Retinal pigment epithelial cell (primary cell): ENCODE measurements around the gene ABCG5.

Experiments
- DNase-seq: peaks from one replicate; pipeline ENCODE4 v3.0.0-alpha.2; 2010; ENCODE audit warnings: low read depth
- H3K4me3 ChIP-seq: 2 replicates; pipeline ENCODE4 v1.5.1; 2011; ENCODE audit warnings: mild to moderate bottlenecking, low read length, control low read depth, moderate library complexity
- CTCF ChIP-seq: conservative IDR thresholded peaks from 2 replicates; pipeline ENCODE4 v1.5.1; 2011; ENCODE audit warnings: low read depth, low read length, control low read depth, inconsistent platforms

Gene ABCG5

GRCh38 chr2:43778233-43778632 is 60.4 kb downstream of the ABCG5 start:
- no peak overlapping the region for H3K4me3 ChIP-seq
- no peak for DNase-seq
- no peak for TF ChIP-seq CTCF

GRCh38 chr2:43777306-43777926 is 61.2 kb downstream of the ABCG5 start:
- H3K4me3 ChIP-seq = no peak overlapping the region
- DNase-seq = no peak

GRCh38 chr2:43776324-43776723 is 62.3 kb downstream of the ABCG5 start:
- no peak for DNase-seq
- no peak overlapping the region for H3K4me3 ChIP-seq
- TF ChIP-seq CTCF = no peak

More at GRCh38 chr2:43777306-43777926, 61.2 kb downstream of the ABCG5 start:
- TF ChIP-seq CTCF = no peak

GRCh38 chr2:43774617-43775016 is 64.0 kb downstream of the ABCG5 start:
- no peak for DNase-seq
- TF ChIP-seq CTCF = no peak
- peak overlapping the region; percentile 87 for H3K4me3 ChIP-seq

GRCh38 chr2:43773876-43774613 is 64.6 kb downstream of the ABCG5 start, which contains the start of gene DYNC2LI1:
TSS of gene DYNC2LI1 (plus strand) at chr2:43774039. CDS start at chr2:43774139, 100 bp downstream.
- TF ChIP-seq CTCF = no peak
- peak; percentile 71 for DNase-seq
- H3K4me3 ChIP-seq = peak within 1 kb of the TSS; percentile 87

GRCh38 chr2:43766006-43766405 is 72.6 kb downstream of the ABCG5 start:
- no peak for TF ChIP-seq CTCF
- no peak for DNase-seq
- H3K4me3 ChIP-seq = no peak overlapping the region
